NCI-H2029 treated with DMSO at 0.1 percent for 48 hours (cell line): Measurements from ENCODE around the gene KDELR3.

Experiments
- DNase-seq: peaks from one replicate; lab custom pipeline; 2025; lab: John Stamatoyannopoulos, UW

KDELR3 gene

DNA sequence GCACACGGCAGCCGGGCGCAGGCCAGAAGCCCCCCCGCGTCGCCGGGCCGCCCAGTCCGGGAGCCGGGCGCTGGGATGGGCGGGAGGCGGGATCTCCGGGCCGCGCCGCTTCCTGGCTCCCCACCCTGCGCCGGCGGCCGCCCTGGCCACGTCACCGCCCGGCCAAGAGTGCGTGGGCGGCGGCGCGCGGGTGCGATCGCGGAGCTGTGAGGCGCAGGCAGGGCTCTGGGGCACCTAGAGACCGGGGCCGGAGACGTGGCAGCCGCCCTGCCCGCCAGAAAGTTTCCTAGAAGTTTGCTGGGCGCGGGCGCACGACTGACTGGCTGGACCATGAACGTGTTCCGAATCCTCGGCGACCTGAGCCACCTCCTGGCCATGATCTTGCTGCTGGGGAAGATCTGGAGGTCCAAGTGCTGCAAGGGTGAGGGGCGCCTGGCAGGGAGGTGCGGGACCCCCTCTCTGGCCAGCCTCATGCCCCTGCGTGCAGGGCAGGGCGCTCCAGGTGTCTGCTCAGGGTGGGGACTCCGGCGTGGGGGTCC lies at the start of gene KDELR3:
Gene KDELR3 (plus strand): TSS at position 193 of the 539 bp plus-strand sequence. CDS start 138 bp downstream, at position 331.
- DNase-seq = no peak

- DNase-seq = no peak
Measured at GRCh38 chr22:38418589-38418988, 49.3 kb upstream of the KDELR3 start.

GRCh38 chr22:38419121-38419857 lies 48.6 kb upstream of the KDELR3 start:
- DNase-seq = no peak

DNA sequence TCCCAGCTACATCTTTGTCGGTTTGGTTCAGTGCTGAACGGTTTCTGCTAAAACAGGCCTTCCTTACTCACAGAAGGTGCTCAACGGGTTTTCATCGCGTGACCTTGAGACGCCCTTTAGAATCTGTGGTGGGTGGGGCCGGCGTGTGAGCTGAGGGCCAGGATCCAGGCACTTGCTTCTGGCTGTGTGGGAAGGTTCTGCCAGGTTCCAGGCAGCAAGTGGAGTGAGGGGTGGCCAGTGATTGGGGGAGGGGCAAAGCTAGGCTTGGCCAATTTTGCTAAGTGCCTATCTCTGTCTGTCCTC lies 48.1 kb upstream of the KDELR3 start:
- DNase-seq = no peak

DNA sequence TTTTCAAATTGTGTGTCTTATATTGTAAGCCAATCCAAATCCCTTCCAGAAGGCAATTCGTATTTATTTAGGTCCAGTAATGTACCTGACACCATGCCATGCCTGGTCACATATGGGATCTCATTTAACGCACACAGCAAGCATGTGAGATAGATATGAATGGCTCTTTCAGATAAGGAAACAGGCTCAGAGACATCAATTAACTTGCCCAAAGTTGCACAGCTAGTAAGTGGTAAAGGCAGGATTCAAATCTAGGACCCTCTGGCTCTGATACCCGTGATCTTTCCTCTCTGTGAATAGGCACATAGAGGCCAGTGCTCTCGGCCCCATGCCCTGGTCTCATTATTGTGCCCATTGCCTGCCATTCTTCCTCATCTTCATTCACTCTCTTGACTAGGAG lies 47.2 kb upstream of the KDELR3 start:
- no peak for DNase-seq

DNA sequence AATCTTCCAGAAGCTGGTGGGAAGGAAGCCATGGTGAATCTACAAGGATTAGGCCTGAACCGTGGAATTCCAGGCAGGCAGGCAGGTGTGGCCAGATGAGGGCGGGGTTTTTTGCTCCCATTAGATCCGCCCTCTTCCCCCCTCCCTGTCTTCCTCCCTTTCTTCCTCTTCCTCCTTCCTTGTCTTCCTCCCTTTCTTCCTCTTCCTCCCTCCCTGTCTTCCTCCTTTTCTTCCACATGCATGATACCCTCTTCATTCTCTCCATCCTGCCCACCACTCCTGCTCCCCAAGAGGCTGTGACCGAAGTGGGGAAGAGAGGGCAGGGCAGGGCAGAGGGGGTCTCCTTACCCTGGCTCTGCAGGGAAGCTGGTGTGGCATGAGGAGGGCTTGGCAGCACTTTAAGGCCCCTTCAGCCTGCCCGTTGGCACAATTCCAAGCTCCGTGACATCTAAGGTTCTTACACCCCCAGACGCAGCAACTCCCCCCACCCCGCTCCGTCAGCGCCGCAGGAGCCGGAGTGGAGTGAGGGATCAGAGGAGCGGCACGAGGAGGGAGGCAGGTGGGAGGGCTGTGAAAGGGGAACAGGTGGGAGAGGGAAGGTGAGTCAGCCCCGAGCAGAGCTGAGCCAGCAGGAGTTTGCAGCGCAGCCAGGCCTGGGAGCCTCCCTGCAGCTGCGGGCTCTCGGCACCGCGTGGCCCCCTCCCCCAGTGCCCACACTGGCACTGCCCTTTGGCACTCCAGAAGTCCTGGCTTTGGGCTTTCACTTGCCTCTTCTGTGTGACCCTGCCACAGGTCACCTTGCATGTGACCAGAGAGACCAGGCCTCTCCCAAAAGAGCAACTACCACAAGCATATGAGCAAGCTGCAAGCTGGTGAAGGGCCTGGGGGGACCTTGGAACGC lies 45.0 kb upstream of the KDELR3 start:
- no peak for DNase-seq

DNA sequence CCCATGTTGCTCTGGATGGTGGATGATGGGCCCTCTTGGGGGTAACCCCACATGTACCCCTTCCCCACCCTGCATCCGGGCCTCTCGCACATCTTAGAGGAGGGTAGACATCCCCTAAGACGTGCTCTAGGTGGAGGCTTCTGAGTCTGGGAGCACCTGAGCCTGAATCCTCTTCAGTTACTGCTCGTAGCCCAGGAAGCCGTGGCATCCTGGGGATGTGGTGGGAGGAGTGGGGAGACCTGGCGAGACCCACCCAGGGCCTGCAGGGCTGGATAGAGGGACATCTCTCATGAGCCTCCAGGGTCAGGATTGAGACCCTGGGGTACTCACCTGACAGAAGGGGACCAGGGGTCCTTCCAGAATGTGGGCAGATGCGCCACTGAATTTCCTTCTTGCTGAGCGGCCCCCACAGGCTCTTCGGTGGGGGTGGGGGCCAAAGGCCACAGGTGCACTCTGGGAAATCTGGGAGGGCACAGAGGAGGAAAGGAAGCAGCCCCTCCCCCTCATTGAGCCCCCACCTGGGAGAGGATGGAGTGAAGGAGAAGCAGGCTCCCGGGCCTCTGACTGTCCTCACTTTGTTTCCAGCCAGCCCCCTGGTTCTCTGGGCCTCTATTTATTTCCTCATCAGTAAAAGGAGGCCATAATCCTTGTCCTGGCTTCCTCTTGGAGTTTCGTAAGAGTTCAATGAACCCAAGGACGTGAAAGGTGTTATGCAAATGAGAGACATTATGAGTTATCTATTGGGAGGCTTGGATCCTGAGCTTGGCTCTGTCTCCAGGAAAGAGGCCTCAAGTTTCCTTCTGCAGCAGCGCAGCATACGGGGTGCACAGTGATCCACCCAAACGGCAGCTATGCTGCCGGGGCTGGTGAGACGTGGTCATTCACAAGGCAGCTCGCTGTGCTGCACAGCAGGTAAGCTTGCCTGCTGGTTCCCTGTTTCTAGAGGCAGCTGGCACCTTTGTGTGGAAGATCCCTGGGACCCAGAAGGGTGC lies 44.1 kb upstream of the KDELR3 start:
- DNase-seq = no peak

- no peak for DNase-seq
Measured at GRCh38 chr22:38424525-38425080, 43.3 kb upstream of the KDELR3 start.

DNA sequence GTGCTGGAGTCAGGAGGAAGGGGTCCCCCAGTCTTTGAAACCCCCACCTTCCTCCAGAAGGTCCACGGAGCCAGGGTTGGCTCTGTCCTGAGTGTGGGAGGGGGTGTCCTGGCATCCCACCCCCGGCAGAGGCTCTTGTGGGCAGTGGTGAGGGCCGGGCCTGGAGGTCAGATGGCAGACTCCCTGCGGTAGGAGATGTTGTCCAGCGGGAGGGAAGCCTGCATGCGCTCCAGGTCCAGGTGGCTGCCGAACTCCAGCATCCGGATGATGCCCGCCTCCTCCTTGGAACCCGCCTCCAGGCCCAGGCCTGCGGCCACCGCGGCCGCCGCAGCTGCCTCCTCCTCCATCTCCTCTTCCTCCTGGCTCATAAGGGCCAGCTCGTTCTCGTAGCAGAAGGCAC lies 41.3 kb upstream of the KDELR3 start:
- DNase-seq = no peak

GRCh38 chr22:38427465-38427864 lies 40.4 kb upstream of the KDELR3 start:
- DNase-seq = no peak

- DNase-seq = no peak
Measured at GRCh38 chr22:38427940-38428339, 40.0 kb upstream of the KDELR3 start.

DNA sequence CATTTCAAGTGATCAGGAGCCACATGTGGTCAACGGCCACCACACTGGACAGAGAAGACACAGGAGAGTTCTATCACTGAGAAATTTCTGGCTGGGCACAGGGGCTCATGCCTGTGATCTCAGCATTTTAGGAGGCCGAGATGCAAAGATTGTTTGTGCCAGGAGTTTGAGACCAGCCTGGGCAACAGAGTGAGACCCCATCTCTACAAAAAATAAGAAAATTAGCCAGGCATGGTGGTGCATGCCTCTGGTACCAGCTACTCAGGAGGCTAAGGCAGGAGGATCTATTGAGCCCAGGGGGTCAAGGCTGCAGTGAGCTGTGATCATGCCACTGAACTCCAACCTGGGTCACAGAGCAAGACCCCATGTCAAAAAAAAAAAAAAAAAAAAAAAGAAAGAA lies 39.2 kb upstream of the KDELR3 start:
- DNase-seq = no peak

GRCh38 chr22:38429499-38430068 lies 38.3 kb upstream of the KDELR3 start:
- no peak for DNase-seq

- no peak for DNase-seq
Measured at GRCh38 chr22:38431266-38432010, 36.5 kb upstream of the KDELR3 start.

DNA sequence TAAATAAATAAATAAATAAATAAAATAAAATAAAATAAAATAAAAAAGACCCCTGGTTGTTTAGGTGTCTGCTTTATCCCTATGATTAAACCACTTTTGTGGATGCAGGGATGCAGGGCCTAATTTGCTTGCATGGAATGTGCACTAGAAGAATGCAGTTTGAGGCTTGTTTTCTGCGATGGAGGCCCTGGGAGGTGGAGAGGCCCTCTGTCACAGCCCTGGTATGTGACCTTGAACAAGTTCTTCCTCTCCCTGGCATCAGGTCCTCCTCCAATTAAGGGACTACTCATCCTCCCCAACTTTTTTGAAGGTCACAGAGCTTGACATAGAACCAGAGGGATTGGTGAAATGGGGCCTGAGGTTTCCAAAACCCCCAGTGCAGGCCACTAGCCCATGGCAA lies 35.6 kb upstream of the KDELR3 start:
- DNase-seq = no peak

DNA sequence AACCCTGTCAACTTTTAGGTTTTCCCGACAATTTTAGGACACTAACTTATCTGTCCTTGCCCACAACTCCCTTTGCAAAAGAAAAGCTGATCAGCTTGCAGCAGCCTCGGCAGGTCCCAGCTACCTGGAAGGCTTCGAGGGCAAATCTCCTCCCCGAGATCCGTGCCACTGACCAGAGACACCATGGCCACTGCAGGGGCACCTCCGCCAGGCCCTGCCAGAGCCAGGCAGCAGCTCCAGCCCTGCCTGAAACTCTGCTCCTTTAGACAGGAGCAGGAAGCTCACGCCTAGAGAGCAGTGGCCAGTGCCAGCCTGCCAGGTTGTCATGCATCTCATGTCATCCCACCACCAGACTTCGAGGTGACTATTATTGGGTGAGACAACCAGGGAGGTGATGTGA lies 34.0 kb upstream of the KDELR3 start:
- no peak for DNase-seq

- no peak for DNase-seq
Measured at GRCh38 chr22:38435010-38435409, 32.9 kb upstream of the KDELR3 start.

DNA sequence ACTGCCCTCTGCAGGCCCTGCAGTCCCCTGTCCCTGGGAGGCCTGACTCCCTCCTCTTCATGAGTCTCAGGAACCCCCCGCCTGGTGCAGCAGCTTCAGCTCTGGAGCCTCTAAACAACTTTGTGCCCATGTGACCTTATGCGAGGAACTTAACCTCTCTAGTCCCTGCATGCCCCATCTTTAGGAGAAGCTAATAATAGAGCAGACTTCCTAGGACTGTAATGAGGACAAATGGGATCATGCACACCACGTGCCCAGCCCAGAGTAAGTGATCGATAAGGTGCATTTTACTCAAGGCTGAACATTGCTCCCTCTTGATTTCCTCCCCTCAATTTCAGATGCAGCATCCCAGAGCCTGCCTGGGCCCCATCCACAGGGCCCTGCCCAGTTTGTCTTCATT lies 31.9 kb upstream of the KDELR3 start:
- no peak for DNase-seq

DNA sequence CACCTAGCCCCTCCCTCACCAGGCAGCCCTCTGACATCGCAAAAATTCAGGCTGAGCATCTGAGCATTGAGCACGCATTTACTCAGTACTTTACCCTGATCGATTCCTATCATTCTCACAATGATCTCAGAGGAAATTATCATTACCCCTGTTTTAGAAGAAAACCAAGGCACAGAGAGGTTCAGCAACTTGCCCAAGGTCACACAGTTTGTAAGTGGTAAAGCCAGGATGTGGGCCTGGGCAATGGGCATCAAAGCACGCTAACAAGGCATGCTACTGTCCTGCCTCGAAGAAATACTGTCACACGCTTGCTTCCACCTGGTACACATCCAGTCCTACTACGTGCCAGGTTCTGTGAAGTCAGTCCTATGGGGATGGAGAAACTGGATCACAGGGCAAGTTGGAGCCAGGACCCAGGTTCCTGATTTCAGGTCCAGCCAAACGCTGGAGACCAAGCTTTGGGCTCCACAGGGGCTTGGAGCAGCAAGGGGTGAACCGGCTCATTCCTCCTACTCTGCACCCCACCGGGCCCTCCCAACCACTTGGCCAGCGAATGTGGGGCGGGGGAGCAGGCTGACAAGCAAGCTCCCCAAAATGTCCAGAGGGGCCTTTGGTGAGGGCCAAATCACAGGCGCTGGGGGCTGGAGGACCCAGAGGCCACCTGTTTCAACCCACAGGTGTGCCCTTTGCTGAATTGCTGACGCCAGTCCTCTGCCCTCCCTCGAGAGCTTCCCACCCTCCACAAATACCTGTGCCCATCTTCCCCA lies 31.1 kb upstream of the KDELR3 start:
- no peak for DNase-seq

GRCh38 chr22:38437416-38437815 lies 30.5 kb upstream of the KDELR3 start:
- no peak for DNase-seq
